SH-SY5Y (cell line): ENCODE measurements around the gene SLC26A11.

Experiments
- GATA2 ChIP-seq: IDR thresholded peaks from 2 replicates; pipeline ENCODE4 v1.6.1; 2011; ENCODE audit warnings: mild to moderate bottlenecking, low read depth, low read length
- GATA3 ChIP-seq: IDR thresholded peaks from 2 replicates; pipeline ENCODE4 v1.6.1; 2011; ENCODE audit warnings: low read depth, mild to moderate bottlenecking, low read length, moderate library complexity

- no peak for TF ChIP-seq GATA2
- TF ChIP-seq GATA3 = no peak
Observed at GRCh38 chr17:80268427-80268826, 48.2 kb downstream of the SLC26A11 start.
